ENCODE measurements around the gene ASPG.

DNA sequence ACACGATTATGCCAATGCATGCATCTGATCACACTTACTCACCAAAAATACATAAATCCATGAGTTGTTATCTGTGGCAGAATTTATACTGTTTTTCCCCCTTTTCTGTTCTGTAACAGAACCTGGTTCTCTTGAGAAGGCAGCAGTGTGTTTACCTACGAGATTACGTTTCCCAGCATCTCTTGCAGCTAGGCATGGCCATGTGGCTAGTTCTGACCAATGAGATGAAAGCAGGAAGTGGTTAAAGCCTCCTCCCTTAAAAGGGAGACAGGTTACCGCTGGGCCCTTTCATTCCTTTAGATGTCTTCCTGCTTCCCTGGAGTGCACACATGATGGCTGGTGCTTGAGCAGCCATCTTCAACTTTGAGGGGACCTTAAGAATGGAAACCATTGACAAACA, 11.7 kb upstream of the ASPG start:
- TF ChIP-seq SPI1 (IDR thresholded peaks at IDR 0.05; ENCODE audit: borderline replicate concordance, low read depth), result no peak
- TF ChIP-seq, protein P1, sequence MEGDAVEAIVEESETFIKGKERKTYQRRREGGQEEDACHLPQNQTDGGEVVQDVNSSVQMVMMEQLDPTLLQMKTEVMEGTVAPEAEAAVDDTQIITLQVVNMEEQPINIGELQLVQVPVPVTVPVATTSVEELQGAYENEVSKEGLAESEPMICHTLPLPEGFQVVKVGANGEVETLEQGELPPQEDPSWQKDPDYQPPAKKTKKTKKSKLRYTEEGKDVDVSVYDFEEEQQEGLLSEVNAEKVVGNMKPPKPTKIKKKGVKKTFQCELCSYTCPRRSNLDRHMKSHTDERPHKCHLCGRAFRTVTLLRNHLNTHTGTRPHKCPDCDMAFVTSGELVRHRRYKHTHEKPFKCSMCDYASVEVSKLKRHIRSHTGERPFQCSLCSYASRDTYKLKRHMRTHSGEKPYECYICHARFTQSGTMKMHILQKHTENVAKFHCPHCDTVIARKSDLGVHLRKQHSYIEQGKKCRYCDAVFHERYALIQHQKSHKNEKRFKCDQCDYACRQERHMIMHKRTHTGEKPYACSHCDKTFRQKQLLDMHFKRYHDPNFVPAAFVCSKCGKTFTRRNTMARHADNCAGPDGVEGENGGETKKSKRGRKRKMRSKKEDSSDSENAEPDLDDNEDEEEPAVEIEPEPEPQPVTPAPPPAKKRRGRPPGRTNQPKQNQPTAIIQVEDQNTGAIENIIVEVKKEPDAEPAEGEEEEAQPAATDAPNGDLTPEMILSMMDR (IDR thresholded peaks at IDR 0.05; ENCODE audit: insufficient read depth, low read length), result no peak
- TF ChIP-seq, protein P2, sequence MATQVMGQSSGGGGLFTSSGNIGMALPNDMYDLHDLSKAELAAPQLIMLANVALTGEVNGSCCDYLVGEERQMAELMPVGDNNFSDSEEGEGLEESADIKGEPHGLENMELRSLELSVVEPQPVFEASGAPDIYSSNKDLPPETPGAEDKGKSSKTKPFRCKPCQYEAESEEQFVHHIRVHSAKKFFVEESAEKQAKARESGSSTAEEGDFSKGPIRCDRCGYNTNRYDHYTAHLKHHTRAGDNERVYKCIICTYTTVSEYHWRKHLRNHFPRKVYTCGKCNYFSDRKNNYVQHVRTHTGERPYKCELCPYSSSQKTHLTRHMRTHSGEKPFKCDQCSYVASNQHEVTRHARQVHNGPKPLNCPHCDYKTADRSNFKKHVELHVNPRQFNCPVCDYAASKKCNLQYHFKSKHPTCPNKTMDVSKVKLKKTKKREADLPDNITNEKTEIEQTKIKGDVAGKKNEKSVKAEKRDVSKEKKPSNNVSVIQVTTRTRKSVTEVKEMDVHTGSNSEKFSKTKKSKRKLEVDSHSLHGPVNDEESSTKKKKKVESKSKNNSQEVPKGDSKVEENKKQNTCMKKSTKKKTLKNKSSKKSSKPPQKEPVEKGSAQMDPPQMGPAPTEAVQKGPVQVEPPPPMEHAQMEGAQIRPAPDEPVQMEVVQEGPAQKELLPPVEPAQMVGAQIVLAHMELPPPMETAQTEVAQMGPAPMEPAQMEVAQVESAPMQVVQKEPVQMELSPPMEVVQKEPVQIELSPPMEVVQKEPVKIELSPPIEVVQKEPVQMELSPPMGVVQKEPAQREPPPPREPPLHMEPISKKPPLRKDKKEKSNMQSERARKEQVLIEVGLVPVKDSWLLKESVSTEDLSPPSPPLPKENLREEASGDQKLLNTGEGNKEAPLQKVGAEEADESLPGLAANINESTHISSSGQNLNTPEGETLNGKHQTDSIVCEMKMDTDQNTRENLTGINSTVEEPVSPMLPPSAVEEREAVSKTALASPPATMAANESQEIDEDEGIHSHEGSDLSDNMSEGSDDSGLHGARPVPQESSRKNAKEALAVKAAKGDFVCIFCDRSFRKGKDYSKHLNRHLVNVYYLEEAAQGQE (IDR thresholded peaks at IDR 0.05; ENCODE audit: insufficient replicate concordance, low read depth), result no peak
- TF ChIP-seq POLR2AphosphoS5 (IDR thresholded peaks at IDR 0.05; ENCODE audit: low read depth), result no peak
